ENCODE results near the gene CSPG5.

DNA sequence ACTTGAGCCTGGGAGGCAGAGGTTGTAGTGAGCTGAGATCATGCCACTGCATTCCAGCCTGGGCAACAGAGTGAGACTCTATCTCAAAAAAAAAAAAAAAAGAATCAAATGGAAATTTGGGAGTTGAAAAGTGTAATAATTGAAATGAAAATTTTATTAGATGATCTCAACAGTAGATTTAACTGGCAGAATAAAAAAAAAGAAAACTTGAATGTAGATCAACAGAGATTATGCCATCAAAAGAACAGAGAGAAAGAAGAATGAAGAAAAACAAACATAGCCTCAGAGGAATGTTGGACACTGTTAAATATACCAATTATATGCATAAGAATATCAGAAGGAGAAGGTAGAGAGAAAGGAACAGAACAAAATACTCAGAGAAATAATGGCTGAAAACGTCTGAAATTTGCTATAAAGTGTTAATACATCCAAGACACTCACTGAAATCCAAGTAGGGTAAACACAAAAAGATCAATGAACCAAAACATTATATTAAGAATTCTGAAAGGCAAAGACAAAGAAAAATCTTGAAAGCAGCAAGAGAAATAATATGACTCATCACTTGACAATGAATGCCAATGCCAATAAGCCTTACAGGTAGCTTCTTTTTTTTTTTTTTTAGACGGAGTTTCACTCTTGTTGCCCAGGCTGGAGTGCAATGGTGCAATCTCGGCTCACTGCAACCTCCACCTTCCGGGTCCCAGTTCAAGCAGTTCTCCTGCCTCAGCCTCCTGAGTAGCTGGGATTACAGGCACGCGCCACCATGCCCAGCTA, 50.5 kb downstream of the CSPG5 start:
- no peak for TF ChIP-seq POLR2A (IDR thresholded peaks at IDR 0.05)
- TF ChIP-seq, protein P1, sequence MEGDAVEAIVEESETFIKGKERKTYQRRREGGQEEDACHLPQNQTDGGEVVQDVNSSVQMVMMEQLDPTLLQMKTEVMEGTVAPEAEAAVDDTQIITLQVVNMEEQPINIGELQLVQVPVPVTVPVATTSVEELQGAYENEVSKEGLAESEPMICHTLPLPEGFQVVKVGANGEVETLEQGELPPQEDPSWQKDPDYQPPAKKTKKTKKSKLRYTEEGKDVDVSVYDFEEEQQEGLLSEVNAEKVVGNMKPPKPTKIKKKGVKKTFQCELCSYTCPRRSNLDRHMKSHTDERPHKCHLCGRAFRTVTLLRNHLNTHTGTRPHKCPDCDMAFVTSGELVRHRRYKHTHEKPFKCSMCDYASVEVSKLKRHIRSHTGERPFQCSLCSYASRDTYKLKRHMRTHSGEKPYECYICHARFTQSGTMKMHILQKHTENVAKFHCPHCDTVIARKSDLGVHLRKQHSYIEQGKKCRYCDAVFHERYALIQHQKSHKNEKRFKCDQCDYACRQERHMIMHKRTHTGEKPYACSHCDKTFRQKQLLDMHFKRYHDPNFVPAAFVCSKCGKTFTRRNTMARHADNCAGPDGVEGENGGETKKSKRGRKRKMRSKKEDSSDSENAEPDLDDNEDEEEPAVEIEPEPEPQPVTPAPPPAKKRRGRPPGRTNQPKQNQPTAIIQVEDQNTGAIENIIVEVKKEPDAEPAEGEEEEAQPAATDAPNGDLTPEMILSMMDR (IDR thresholded peaks at IDR 0.05): no peak
